Brain microvascular endothelial cell (primary cell): ENCODE data around the gene VASN.

Experiments
- DNase-seq: peaks from one replicate; pipeline ENCODE4 v3.0.0-alpha.2; 2020
- H3K27ac ChIP-seq: fragments of 250-450 bp; sonication (Bioruptor Pico); 2 replicates; pipeline ENCODE4 v1.5.1; 2020; ENCODE audit warnings: mild to moderate bottlenecking, moderate library complexity
- H3K27me3 ChIP-seq: fragments of 250-450 bp; sonication (Bioruptor Pico); replicated peaks from 2 replicates; pipeline ENCODE4 v1.5.1; 2020; ENCODE audit warnings: mild to moderate bottlenecking
- H3K36me3 ChIP-seq: fragments of 250-450 bp; sonication (Bioruptor Pico); replicated peaks from 2 replicates; pipeline ENCODE4 v1.5.1; 2020; ENCODE audit warnings: mild to moderate bottlenecking
- H3K4me3 ChIP-seq: 2 replicates; pipeline ENCODE4 v1.5.1; 2011; ENCODE audit warnings: low read depth, mild to moderate bottlenecking, control low read depth, low read length, moderate library complexity
- CTCF ChIP-seq: IDR thresholded peaks from 2 replicates; pipeline ENCODE4 v1.5.1; 2011; ENCODE audit warnings: low read depth, mild to moderate bottlenecking, moderate library complexity, low read length, control low read depth, inconsistent platforms; ENCODE audit errors: missing control alignments
- in situ Hi-C: cut with HindIII; loops from 2 replicates; pipeline ENCODE4 v1.10.0; 2017; ENCODE audit warnings: low sequenced_read_pairs, low pct_ligation_motif_present

Gene VASN

GRCh38 chr16:4347010-4347409 lies 24.6 kb upstream of the VASN start:
- no peak overlapping the region for H3K27ac ChIP-seq

GRCh38 chr16:4347765-4348509 lies 23.7 kb upstream of the VASN start:
- Histone ChIP-seq H3K36me3 (no peaks in the 10 kb centered on the region), H3K4me3 (no peak overlapping the region), H3K27ac (no peak overlapping the region), H3K27me3 (no peaks in the 10 kb centered on the region)
- no peak for TF ChIP-seq CTCF
- no peak for DNase-seq
- in situ Hi-C loops = no loop called here

More at GRCh38 chr16:4347010-4347409, 24.6 kb upstream of the VASN start:
- H3K4me3 ChIP-seq = no peak overlapping the region
- in situ Hi-C loops = no loop called here
- H3K27me3 ChIP-seq = no peaks in the 10 kb centered on the region
- no peak for TF ChIP-seq CTCF
- DNase-seq = no peak
- H3K36me3 ChIP-seq = no peaks in the 10 kb centered on the region

GRCh38 chr16:4349332-4349731 lies 22.3 kb upstream of the VASN start:
- DNase-seq = no peak
- Histone ChIP-seq H3K4me3 (no peak overlapping the region), H3K36me3 (no peaks in the 10 kb centered on the region), H3K27me3 (no peaks in the 10 kb centered on the region), H3K27ac (no peak overlapping the region)
- TF ChIP-seq CTCF = no peak
- in situ Hi-C loops = no loop called here

GRCh38 chr16:4350365-4350786 lies 21.3 kb upstream of the VASN start:
- in situ Hi-C loops = no loop called here

GRCh38 chr16:4350787-4351659 lies 20.6 kb upstream of the VASN start, which contains the start of gene PAM16:
Gene PAM16 (minus strand): TSS chr16:4351321. CDS start chr16:4351234, 87 bp downstream.
- Histone ChIP-seq H3K27ac (peak within 1 kb of the TSS; percentile 64), H3K36me3 (no peaks in the 10 kb centered on the region), H3K4me3 (peak within 1 kb of the TSS; percentile 90), H3K27me3 (no peaks in the 10 kb centered on the region)
- TF ChIP-seq CTCF = no peak
- peak; percentile 91 for DNase-seq
- in situ Hi-C loops = no loop called here

More at GRCh38 chr16:4350365-4350786, 21.3 kb upstream of the VASN start:
- no peaks in the 10 kb centered on the region for H3K36me3 ChIP-seq
- H3K27me3 ChIP-seq = no peaks in the 10 kb centered on the region
- H3K4me3 ChIP-seq = peak overlapping the region; percentile 90
- H3K27ac ChIP-seq = peak overlapping the region; percentile 24
- no peak for DNase-seq
- TF ChIP-seq CTCF = no peak
